Dermis blood vessel endothelial cell (primary cell): ENCODE results near the gene MAGEA2B. TPM values are rescaled to one million over a fixed set of nuclear protein-coding genes. Genes with fewer than 3 reads are reported as not detected.
"Not testable (repeated sequence)": the region's sequence is repeated elsewhere in the genome, so short reads cannot be mapped to it uniquely, and the experiment has no call there.

ENCODE experiments used
- DNase-seq: peaks from one replicate; pipeline ENCODE4 v3.0.0; 2010
- total RNA-seq: library from RNA; depleted of rRNA; stranded (reverse); fragments of >200 nt; gene quantifications from 2 replicates; pipeline ENCODE4 v1.2.3, GENCODE V29; 2014

The MAGEA2B gene, protein sequence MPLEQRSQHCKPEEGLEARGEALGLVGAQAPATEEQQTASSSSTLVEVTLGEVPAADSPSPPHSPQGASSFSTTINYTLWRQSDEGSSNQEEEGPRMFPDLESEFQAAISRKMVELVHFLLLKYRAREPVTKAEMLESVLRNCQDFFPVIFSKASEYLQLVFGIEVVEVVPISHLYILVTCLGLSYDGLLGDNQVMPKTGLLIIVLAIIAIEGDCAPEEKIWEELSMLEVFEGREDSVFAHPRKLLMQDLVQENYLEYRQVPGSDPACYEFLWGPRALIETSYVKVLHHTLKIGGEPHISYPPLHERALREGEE
- total RNA-seq, result not detected in 2 replicates

DNA sequence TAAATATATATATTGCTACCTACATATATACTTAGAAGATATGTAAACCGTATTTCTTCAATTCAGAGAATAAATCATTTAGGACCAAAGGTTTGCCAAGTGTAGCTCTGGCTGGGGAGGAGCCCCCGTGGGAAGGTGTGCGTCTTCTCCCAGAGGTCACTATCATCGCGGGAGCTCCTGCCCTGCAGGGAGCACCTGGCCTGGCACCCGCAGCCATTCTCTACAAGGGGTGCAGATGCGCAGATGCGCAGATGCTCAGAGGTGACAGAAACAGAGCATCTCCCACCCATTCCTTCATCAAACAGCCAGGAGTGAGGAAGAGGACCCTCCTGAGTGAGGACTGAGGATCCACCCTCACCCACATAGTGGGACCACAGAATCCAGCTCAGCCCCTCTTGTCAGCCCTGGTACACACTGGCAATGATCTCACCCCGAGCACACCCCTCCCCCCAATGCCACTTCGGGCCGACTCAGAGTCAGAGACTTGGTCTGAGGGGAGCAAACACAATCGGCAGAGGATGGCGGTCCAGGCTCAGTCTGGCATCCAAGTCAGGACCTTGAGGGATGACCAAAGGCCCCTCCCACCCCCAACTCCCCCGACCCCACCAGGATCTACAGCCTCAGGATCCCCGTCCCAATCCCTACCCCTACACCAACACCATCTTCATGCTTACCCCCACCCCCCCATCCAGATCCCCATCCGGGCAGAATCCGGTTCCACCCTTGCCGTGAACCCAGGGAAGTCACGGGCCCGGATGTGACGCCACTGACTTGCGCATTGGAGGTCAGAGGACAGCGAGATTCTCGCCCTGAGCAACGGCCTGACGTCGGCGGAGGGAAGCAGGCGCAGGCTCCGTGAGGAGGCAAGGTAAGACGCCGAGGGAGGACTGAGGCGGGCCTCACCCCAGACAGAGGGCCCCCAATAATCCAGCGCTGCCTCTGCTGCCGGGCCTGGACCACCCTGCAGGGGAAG lies at the start of gene MAGEA2B:
Gene MAGEA2B (plus strand): TSS at position 814 of the 973 bp plus-strand sequence. CDS start 2,479 bp downstream, outside the sequence.
- DNase-seq, result not testable (repeated sequence)

DNA sequence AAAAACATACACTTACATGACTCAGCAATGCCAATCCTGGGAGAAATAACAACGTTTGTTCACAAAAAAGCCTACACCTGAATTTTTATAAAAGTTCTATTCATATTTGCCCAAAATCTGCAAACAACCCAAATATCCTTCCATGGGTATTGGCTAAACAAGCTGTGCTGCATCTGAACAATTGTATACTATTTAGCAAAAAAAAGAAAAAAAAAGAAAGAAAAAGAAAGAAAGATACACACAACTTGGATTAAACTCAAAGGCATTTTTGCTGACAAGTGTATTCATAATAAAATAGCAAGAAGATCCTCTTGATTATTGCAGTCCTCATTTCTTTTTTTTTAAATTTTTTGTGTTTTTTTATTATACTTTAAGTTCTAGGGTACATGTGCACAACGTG lies 40.3 kb upstream of the MAGEA2B start:
- DNase-seq, result no peak

DNA sequence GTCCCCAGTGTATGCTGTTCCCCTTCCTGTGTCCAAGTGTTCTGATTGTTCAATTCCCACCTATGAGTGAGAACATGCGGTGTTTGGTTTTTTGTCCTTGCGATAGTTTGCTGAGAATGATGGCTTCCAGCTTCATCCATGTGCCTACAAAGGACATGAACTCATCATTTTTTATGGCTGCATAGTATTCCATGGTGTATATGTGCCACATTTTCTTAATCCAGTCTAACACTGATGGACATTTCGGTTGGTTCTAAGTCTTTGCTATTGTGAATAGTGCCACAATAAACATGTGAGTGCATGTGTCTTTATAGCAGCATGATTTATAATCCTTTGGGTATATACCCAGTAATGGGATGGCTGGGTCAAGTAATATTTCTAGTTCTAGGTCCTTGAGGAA lies 39.8 kb upstream of the MAGEA2B start:
- DNase-seq, result not testable (repeated sequence)

DNA sequence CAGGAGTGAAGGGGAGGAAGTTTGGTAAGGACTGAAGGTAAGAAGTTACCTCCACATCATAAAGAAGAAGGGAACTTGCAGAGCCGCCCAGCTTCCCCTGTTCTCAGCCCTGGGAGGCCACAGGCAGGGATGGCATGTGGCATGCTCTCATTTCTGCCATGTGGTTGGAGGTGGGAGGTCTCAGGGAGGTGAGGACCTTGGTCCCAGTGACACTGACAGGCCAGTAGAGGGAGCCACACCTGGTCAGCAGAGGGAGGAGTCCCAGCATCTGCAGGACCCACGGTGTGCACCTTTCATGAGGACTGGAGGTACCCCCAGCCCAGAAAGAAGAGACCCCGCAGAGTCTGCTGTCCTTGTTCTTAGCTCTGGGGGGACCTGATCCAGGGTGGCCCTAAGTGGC lies 33.4 kb upstream of the MAGEA2B start:
- not testable (repeated sequence) for DNase-seq

DNA sequence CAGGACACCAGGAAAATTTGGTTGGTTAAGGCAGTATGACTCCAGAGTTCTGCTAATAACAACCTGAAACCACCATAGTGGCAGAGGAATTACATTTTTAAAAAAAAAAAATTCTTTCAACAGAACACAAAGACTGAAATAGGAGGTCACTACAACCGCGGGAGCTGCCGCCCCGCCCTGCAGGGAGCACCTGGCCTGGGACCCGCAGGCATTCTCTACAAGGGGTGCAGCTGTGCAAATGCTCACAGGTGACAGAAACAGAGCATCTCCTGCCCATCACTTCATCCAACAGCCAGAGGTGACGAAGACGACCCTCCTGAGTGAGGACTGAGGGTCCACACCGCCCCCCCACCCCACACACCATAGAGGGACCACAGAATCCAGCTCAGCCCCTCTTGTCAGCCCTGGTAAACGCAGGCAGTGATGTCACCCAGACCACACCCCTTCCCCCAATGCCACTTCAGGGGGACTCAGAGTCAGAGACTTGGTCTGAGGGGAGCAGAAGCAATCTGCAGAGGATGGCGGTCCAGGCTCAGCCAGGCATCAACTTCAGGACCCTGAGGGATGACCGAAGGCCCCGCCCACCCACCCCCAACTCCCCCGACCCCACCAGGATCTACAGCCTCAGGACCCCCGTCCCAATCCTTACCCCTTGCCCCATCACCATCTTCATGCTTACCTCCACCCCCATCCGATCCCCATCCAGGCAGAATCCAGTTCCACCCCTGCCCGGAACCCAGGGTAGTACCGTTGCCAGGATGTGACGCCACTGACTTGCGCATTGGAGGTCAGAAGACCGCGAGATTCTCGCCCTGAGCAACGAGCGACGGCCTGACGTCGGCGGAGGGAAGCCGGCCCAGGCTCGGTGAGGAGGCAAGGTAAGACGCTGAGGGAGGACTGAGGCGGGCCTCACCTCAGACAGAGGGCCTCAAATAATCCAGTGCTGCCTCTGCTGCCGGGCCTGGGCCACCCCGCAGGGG lies 16.2 kb upstream of the MAGEA2B start, which contains the start of gene MAGEA3:
Gene MAGEA3 (plus strand): TSS at position 843 of the 980 bp plus-strand sequence. CDS start 2,039 bp downstream, outside the sequence.
- not testable (repeated sequence) for DNase-seq

DNA sequence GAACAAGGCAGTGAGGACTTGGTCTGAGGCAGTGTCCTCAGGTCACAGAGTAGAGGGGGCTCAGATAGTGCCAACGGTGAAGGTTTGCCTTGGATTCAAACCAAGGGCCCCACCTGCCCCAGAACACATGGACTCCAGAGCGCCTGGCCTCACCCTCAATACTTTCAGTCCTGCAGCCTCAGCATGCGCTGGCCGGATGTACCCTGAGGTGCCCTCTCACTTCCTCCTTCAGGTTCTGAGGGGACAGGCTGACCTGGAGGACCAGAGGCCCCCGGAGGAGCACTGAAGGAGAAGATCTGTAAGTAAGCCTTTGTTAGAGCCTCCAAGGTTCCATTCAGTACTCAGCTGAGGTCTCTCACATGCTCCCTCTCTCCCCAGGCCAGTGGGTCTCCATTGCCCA lies 14.0 kb upstream of the MAGEA2B start:
- not testable (repeated sequence) for DNase-seq

DNA sequence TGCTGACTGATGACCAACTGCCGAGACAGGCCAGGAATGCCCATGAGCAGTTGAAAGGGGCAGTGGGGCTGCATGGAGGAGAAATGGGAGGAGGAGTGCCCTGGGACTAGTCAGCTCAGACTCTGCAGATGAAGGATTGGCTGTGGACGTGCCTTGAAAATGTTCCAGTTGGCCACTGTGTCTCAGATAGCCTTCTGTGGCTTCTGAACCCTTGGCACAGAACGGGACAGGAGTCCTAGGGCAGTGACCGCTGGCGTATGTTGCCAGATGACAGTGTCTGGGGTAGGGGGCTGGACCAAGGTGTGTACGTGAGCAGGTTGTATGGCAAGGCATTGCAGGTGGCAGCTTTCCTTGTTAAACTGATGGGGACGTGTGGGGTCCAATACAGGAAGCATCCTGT lies 7.9 kb upstream of the MAGEA2B start:
- not testable (repeated sequence) for DNase-seq

DNA sequence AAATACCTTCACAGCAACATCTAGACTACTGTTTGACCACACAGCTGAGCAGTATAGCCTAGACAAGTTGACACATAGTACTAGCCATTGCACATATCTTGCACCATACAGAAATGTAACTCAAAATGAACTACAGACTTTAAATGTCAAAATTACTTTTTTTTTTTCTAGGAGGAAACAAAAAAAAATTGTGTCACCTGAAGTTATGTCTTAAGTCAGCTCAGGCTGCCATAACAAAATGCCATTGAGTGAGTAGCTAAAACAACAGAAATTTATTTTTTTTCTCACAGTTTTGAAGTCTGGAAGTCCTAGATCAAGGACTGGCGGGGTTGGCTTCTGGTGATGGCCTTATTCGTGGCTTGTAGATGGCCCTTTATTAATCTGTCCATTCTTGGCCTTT lies 5.3 kb upstream of the MAGEA2B start, which contains the start of gene CSAG2:
Gene CSAG2 (minus strand): TSS at position 101 of the 400 bp plus-strand sequence. CDS start 161 bp downstream, outside the sequence.
- not testable (repeated sequence) for DNase-seq

DNA sequence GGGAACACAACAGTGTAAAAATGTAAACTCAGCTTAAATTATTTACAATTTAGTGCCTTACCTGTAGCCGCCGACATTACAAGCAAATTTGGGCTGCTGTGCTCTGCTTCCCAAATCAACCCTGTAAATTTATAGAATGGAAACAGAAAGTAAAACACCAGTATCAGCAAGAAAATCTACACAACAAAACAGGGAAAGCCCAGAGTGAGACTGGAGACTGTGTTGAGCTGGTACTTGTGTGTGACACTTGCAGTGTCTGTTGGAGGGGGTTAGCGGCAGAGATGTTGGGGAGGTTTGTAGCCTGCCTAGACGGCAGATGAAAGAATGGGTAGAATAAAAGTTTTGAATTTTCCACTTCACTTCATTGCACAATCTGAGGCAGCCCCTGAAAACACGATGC lies 1.2 kb upstream of the MAGEA2B start:
- DNase-seq, result not testable (repeated sequence)

DNA sequence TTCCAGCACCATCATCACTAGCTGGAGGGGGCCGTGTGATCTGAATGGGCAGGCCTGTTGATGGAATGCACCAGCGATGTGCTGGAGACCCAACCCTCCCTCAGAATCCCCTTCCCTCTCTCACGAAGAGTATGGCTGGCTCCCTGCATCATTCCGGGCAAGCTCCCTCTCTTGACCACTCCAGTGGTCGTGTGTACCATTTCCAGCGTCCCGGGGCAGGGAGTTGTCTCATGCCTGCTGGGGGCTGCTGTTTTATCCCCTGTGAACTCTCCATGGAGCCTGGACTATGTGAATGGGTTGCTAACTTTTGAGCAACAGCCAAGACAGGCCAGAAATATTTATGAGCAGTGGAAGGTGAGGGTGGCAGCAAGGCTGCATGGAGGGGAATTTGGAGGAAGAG lies 11.0 kb downstream of the MAGEA2B start:
- no peak for DNase-seq

DNA sequence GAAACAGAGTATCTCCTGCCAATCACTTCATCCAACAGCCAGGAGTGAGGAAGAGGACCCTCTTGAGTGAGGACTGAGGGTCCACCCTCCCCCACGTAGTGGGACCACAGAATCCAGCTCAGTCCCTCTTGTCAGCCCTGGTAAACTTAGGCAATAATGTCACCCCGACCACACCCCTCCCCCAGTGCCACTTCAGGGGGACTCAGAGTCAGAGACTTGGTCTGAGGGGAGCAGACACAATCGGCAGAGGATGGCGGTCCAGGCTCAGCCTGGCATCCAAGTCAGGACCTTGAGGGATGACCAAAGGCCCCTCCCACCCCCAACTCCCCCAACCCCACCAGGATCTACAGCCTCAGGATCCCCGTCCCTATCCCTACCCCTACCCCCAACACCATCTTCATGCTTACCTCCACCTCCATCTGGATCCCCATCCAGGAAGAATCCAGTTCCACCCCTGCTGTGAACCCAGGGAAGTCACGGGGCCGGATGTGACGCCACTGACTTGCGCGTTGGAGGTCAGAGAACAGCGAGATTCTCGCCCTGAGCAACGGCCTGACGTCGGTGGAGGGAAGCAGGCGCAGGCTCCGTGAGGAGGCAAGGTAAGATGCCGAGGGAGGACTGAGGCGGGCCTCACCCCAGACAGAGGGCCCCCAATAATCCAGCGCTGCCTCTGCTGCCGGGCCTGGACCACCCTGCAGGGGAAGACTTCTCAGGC lies 19.0 kb downstream of the MAGEA2B start, which contains the start of the genes CSAG1 and MAGEA12:
Gene CSAG1 (minus strand): TSS at position 461 of the 715 bp plus-strand sequence. CDS start 1,261 bp downstream, outside the sequence.
Gene MAGEA12 (plus strand): TSS at position 497 of the 715 bp plus-strand sequence. CDS start 2,405 bp downstream, outside the sequence.
- no peak for DNase-seq

DNA sequence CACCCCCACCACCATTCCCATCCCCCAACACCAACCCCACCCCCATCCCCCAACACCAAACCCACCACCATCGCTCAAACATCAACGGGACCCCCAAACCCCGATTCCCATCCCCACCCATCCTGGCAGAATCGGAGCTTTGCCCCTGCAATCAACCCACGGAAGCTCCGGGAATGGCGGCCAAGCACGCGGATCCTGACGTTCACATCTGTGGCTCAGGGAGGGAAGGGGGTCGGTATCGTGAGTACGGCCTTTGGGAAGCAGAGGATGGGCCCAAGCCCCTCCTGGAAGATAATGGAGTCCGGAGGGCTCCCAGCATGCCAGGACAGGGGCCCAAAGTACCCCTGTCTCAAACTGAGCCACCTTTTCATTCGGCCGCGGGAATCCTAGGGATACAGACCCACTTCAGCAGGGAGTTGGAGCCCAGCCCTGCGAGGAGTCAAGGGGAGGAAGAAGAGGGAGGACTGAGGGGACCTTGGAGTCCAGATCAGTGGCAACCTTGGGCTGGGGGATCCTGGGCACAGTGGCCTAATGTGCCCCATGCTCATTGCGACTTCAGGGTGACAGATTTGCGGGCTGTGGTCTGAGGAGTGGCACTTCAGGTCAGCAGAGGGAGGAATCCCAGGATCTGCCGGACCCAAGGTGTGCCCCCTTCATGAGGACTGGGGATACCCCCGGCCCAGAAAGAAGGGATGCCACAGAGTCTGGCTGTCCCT lies 19.9 kb downstream of the MAGEA2B start:
- not testable (repeated sequence) for DNase-seq

DNA sequence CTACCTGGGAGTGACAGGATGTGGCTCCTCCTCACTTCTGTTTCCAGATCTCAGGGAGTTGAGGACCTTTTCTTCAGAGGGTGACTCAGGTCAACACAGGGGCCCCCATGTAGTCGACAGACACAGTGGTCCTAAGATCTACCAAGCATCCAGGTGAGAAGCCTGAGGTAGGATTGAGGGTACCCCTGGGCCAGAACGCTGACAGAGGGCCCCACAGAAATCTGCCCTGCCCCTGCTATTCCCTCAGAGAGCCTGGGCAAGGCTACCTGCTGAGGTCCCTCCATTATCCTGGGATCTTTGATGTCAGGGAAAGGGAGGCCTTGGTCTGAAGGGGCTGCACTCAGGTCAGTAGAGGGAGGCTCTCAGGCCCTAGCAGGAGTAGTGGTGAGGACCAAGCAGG lies 20.7 kb downstream of the MAGEA2B start:
- DNase-seq, result no peak

DNA sequence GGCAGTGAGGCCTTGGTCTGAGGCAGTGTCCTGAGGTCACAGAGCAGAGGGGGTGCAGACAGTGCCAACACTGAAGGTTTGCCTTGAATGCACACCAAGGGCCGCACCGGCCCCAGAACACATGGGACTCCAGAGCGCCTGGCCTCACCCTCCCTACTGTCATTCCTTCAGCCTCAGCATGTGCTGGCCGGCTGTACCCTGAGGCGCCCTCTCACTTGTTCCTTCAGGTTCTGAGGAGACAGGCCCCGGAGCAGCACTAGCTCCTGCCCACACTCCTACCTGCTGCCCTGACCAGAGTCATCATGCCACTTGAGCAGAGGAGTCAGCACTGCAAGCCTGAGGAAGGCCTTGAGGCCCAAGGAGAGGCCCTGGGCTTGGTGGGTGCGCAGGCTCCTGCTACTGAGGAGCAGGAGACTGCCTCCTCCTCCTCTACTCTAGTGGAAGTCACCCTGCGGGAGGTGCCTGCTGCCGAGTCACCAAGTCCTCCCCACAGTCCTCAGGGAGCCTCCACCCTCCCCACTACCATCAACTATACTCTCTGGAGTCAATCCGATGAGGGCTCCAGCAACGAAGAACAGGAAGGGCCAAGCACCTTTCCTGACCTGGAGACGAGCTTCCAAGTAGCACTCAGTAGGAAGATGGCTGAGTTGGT lies 21.6 kb downstream of the MAGEA2B start:
- DNase-seq, result no peak

DNA sequence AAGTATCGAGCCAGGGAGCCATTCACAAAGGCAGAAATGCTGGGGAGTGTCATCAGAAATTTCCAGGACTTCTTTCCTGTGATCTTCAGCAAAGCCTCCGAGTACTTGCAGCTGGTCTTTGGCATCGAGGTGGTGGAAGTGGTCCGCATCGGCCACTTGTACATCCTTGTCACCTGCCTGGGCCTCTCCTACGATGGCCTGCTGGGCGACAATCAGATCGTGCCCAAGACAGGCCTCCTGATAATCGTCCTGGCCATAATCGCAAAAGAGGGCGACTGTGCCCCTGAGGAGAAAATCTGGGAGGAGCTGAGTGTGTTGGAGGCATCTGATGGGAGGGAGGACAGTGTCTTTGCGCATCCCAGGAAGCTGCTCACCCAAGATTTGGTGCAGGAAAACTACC lies 22.1 kb downstream of the MAGEA2B start:
- not testable (repeated sequence) for DNase-seq

DNA sequence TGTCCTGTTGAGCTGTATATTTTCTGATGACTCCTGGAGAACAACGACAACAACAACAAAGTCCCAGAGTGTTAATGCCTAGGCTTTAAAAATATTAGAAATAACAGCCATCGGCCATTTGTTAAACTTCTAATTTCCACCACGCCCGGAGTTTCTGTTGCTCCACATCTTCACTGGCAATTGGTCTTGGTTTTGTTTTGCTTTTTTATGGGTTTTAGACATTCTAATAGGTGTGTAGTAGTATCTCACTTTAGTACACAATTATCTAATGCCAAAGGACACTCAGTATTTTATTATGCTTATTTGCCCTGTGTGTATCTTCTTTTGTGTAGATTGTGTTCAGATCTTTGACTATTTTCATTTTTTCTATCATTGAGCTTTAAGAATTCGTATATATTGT lies 24.1 kb downstream of the MAGEA2B start:
- DNase-seq, result no peak

DNA sequence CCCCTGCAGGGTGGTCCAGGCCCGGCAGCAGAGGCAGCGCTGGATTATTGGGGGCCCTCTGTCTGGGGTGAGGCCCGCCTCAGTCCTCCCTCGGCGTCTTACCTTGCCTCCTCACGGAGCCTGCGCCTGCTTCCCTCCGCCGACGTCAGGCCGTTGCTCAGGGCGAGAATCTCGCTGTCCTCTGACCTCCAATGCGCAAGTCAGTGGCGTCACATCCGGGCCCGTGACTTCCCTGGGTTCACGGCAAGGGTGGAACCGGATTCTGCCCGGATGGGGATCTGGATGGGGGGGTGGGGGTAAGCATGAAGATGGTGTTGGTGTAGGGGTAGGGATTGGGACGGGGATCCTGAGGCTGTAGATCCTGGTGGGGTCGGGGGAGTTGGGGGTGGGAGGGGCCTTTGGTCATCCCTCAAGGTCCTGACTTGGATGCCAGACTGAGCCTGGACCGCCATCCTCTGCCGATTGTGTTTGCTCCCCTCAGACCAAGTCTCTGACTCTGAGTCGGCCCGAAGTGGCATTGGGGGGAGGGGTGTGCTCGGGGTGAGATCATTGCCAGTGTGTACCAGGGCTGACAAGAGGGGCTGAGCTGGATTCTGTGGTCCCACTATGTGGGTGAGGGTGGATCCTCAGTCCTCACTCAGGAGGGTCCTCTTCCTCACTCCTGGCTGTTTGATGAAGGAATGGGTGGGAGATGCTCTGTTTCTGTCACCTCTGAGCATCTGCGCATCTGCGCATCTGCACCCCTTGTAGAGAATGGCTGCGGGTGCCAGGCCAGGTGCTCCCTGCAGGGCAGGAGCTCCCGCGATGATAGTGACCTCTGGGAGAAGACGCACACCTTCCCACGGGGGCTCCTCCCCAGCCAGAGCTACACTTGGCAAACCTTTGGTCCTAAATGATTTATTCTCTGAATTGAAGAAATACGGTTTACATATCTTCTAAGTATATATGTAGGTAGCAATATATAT lies 39.5 kb downstream of the MAGEA2B start, which contains the start of gene MAGEA2:
Gene MAGEA2 (minus strand): TSS at position 157 of the 965 bp plus-strand sequence. CDS start 2,479 bp downstream, outside the sequence.
- DNase-seq, result not testable (repeated sequence)

DNA sequence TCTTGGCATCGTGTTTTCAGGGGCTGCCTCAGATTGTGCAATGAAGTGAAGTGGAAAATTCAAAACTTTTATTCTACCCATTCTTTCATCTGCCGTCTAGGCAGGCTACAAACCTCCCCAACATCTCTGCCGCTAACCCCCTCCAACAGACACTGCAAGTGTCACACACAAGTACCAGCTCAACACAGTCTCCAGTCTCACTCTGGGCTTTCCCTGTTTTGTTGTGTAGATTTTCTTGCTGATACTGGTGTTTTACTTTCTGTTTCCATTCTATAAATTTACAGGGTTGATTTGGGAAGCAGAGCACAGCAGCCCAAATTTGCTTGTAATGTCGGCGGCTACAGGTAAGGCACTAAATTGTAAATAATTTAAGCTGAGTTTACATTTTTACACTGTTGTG lies 40.4 kb downstream of the MAGEA2B start:
- not testable (repeated sequence) for DNase-seq
